ENCODE results near the gene MED26.

Gene MED26

GRCh38 chr19:16537111-16537510, 90.9 kb downstream of the MED26 start:
- no peak for DNase-seq (ENCODE audit: low read depth, low spot score)

GRCh38 chr19:16536130-16536529, 91.9 kb downstream of the MED26 start:
- DNase-seq (ENCODE audit: low read depth, low spot score), result no peak

- no peak for DNase-seq (ENCODE audit: low read depth, low spot score)
Observed at GRCh38 chr19:16535381-16535780, 92.6 kb downstream of the MED26 start.

- no peak for DNase-seq (ENCODE audit: low read depth, low spot score)
Observed at GRCh38 chr19:16532440-16533234, 95.4 kb downstream of the MED26 start.

- no peak for DNase-seq (ENCODE audit: low read depth, low spot score)
Observed at GRCh38 chr19:16531380-16531669, 96.7 kb downstream of the MED26 start.

GRCh38 chr19:16530540-16531379, 97.2 kb downstream of the MED26 start:
- DNase-seq (ENCODE audit: low read depth, low spot score), result no peak

- no peak for DNase-seq (ENCODE audit: low read depth, low spot score)
Observed at GRCh38 chr19:16529466-16530144, 98.4 kb downstream of the MED26 start.

- DNase-seq (ENCODE audit: low read depth, low spot score), result no peak
Observed at GRCh38 chr19:16527971-16528521, 100.0 kb downstream of the MED26 start.

GRCh38 chr19:16527334-16527935, 100.6 kb downstream of the MED26 start:
- no peak for DNase-seq (ENCODE audit: low read depth, low spot score)

- no peak for DNase-seq (ENCODE audit: low read depth, low spot score)
Observed at GRCh38 chr19:16525751-16526481, 102.1 kb downstream of the MED26 start.

- no peak for DNase-seq (ENCODE audit: low read depth, low spot score)
Observed at GRCh38 chr19:16524991-16525734, 102.8 kb downstream of the MED26 start.
